ENCODE data around the gene CDH8.

Gene CDH8

DNA sequence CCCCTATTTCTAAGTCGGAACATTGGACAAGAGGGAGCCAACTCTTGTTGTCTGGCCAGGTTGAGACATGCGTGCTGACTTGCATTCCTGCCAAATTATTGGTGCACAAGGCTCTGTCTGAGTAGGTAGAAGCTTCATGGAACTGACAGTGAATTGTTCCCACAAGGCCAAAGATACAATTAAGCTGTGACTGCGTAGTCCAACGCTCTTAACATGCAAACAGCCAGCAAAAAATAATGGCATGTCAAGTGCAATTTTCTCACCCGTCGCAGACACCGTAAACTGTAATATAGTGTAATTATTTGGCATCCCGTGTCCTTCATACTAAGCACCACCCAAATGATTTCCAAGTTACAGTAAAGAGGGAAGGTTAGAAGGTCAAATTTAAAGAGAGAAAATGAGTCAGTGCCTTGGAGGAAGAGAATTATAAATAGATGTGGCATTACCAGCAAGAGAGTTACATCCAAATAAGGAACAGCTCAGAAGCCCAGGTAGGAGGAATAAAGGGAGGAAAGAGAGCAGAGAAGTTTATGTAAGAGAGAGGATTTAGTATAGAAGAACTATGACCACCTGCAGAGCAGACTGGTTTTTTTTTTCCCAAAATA lies 21.8 kb downstream of the CDH8 start:
- H3K23ac ChIP-seq (ENCODE audit: low read length in 2 of 2): no peak overlapping the region
- H2BK120ac ChIP-seq (ENCODE audit: low read depth, low read length): no peak overlapping the region
- no peak overlapping the region for H4K91ac ChIP-seq (ENCODE audit: low read length)
- H3K27me3 ChIP-seq (ENCODE audit: control insufficient read depth in 1 of 2, insufficient read depth in 1 of 2, low read length in 2 of 2): no peaks in the 10 kb centered on the region
- no peaks in the 10 kb centered on the region for H3K4me1 ChIP-seq (ENCODE audit: control insufficient read depth, insufficient read depth, low read depth, low read length)
- no peak overlapping the region for H3K4ac ChIP-seq (ENCODE audit: low read depth in 1 of 2, low read length in 2 of 2)
- 91% methylated on average over 5 of the region's 8 CpGs for WGBS
- H2BK12ac ChIP-seq (ENCODE audit: low read length in 2 of 2): no peak overlapping the region
- no peaks in the 10 kb centered on the region for H3K36me3 ChIP-seq (ENCODE audit: control insufficient read depth in 1 of 2, insufficient read depth in 2 of 2, low read depth in 1 of 2, low read length in 2 of 2)
- H3K79me1 ChIP-seq (replicated peaks; ENCODE audit: low read length, poor library complexity, severe bottlenecking): no peaks in the 10 kb centered on the region
- H2AFZ ChIP-seq (ENCODE audit: low read depth, low read length): no peak overlapping the region
- no peak overlapping the region for H3K4me3 ChIP-seq (ENCODE audit: insufficient read depth in 1 of 2, low read depth in 1 of 2, low read length in 2 of 2)
- H2BK15ac ChIP-seq (ENCODE audit: low read depth, poor library complexity, severe bottlenecking): no peak overlapping the region
- no peaks in the 10 kb centered on the region for H3K9me3 ChIP-seq (ENCODE audit: control insufficient read depth, low read length)
- no peak overlapping the region for H3K4me2 ChIP-seq (ENCODE audit: low read length, poor library complexity, severe bottlenecking)
- no peak overlapping the region for H2BK5ac ChIP-seq (ENCODE audit: low read depth, low read length, poor library complexity, severe bottlenecking)
- H3K9ac ChIP-seq (ENCODE audit: low read length): no peak overlapping the region
- H2AK5ac ChIP-seq (ENCODE audit: low read length, severe bottlenecking): no peak overlapping the region
- no peak overlapping the region for H3K14ac ChIP-seq (ENCODE audit: low read length in 2 of 2)
- H3K27ac ChIP-seq (ENCODE audit: low read length, poor library complexity, severe bottlenecking): no peak overlapping the region
- DNase-seq: no peak
- H3K18ac ChIP-seq (ENCODE audit: low read depth in 1 of 2, low read length in 2 of 2): no peak overlapping the region
- no peak overlapping the region for H4K8ac ChIP-seq (ENCODE audit: low read length)

DNA sequence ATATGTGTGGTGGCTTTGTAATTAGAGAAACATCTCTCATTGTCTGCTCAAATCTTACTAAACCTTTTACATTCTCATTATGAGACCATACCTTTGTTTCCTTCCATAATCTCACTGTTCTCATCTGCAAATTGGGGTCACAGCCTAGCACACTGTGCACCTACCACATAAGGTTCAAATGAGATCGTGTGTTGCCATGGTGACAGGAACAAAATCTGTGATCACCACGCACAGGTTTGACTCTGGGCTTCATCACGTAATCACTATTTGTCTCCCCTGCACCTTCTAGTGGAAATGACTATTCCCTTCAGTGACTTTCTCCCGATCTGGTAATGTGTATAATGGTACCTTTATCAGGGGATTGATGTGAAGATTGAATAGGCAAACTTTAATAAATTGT lies 26.1 kb downstream of the CDH8 start:
- Histone ChIP-seq H3K27me3 (ENCODE audit: control insufficient read depth in 1 of 2, insufficient read depth in 1 of 2, low read length in 2 of 2) (no peaks in the 10 kb centered on the region), H2AFZ (ENCODE audit: low read depth, low read length) (no peak overlapping the region), H3K4ac (ENCODE audit: low read depth in 1 of 2, low read length in 2 of 2) (no peak overlapping the region), H3K18ac (ENCODE audit: low read depth in 1 of 2, low read length in 2 of 2) (no peak overlapping the region), H4K8ac (ENCODE audit: low read length) (no peak overlapping the region), H2BK15ac (ENCODE audit: low read depth, poor library complexity, severe bottlenecking) (no peak overlapping the region), H3K27ac (ENCODE audit: low read length, poor library complexity, severe bottlenecking) (no peak overlapping the region), H2BK120ac (ENCODE audit: low read depth, low read length) (no peak overlapping the region), H3K14ac (ENCODE audit: low read length in 2 of 2) (no peak overlapping the region), H2BK5ac (ENCODE audit: low read depth, low read length, poor library complexity, severe bottlenecking) (no peak overlapping the region), H3K23ac (ENCODE audit: low read length in 2 of 2) (no peak overlapping the region), H2BK12ac (ENCODE audit: low read length in 2 of 2) (no peak overlapping the region), H3K9ac (ENCODE audit: low read length) (no peak overlapping the region), H3K4me1 (ENCODE audit: control insufficient read depth, insufficient read depth, low read depth, low read length) (no peaks in the 10 kb centered on the region), H2AK5ac (ENCODE audit: low read length, severe bottlenecking) (no peak overlapping the region), H3K9me3 (ENCODE audit: control insufficient read depth, low read length) (no peaks in the 10 kb centered on the region), H3K36me3 (ENCODE audit: control insufficient read depth in 1 of 2, insufficient read depth in 2 of 2, low read depth in 1 of 2, low read length in 2 of 2) (no peaks in the 10 kb centered on the region), H3K4me3 (ENCODE audit: insufficient read depth in 1 of 2, low read depth in 1 of 2, low read length in 2 of 2) (no peak overlapping the region), H3K79me1 (replicated peaks; ENCODE audit: low read length, poor library complexity, severe bottlenecking) (no peaks in the 10 kb centered on the region), H3K4me2 (ENCODE audit: low read length, poor library complexity, severe bottlenecking) (no peak overlapping the region), H4K91ac (ENCODE audit: low read length) (no peak overlapping the region)
- DNase-seq: no peak
- WGBS: 75% methylated on average over 3 of the region's 4 CpGs

DNA sequence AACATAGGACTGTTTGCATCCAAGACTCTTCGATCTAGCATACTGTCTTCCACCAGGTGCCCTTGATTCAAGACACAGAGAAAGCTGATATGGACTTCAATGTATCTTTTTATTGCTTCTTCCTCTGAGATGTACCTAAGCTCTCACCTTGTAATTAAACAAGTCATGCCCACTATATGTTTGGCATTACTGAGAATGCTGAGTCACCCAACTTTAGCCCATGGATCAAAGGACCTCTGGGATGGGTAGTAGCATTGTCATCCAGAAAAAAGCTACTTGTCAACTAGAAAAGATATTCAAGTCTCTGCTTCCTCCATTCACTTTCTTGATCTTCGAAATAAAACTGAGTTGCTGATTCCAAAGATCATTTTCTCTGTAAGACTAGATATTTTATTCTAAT lies 37.8 kb downstream of the CDH8 start:
- Histone ChIP-seq H3K14ac (ENCODE audit: low read length in 2 of 2) (no peak overlapping the region), H3K36me3 (ENCODE audit: control insufficient read depth in 1 of 2, insufficient read depth in 2 of 2, low read depth in 1 of 2, low read length in 2 of 2) (no peaks in the 10 kb centered on the region), H2BK5ac (ENCODE audit: low read depth, low read length, poor library complexity, severe bottlenecking) (no peak overlapping the region), H2BK120ac (ENCODE audit: low read depth, low read length) (no peak overlapping the region), H3K27ac (ENCODE audit: low read length, poor library complexity, severe bottlenecking) (no peak overlapping the region), H3K4me2 (ENCODE audit: low read length, poor library complexity, severe bottlenecking) (no peak overlapping the region), H3K18ac (ENCODE audit: low read depth in 1 of 2, low read length in 2 of 2) (no peak overlapping the region), H3K4me3 (ENCODE audit: insufficient read depth in 1 of 2, low read depth in 1 of 2, low read length in 2 of 2) (no peak overlapping the region), H2BK12ac (ENCODE audit: low read length in 2 of 2) (no peak overlapping the region), H3K9ac (ENCODE audit: low read length) (no peak overlapping the region), H3K27me3 (ENCODE audit: control insufficient read depth in 1 of 2, insufficient read depth in 1 of 2, low read length in 2 of 2) (no peaks in the 10 kb centered on the region), H3K23ac (ENCODE audit: low read length in 2 of 2) (no peak overlapping the region), H3K9me3 (ENCODE audit: control insufficient read depth, low read length) (no peaks in the 10 kb centered on the region), H2AFZ (ENCODE audit: low read depth, low read length) (no peak overlapping the region), H2BK15ac (ENCODE audit: low read depth, poor library complexity, severe bottlenecking) (no peak overlapping the region), H2AK5ac (ENCODE audit: low read length, severe bottlenecking) (no peak overlapping the region), H4K8ac (ENCODE audit: low read length) (no peak overlapping the region), H3K4ac (ENCODE audit: low read depth in 1 of 2, low read length in 2 of 2) (no peak overlapping the region), H3K79me1 (replicated peaks; ENCODE audit: low read length, poor library complexity, severe bottlenecking) (no peaks in the 10 kb centered on the region), H4K91ac (ENCODE audit: low read length) (no peak overlapping the region), H3K4me1 (ENCODE audit: control insufficient read depth, insufficient read depth, low read depth, low read length) (no peaks in the 10 kb centered on the region)
- no CpG with 5 or more reads among the region's 2 CpGs for WGBS
- no peak for DNase-seq

DNA sequence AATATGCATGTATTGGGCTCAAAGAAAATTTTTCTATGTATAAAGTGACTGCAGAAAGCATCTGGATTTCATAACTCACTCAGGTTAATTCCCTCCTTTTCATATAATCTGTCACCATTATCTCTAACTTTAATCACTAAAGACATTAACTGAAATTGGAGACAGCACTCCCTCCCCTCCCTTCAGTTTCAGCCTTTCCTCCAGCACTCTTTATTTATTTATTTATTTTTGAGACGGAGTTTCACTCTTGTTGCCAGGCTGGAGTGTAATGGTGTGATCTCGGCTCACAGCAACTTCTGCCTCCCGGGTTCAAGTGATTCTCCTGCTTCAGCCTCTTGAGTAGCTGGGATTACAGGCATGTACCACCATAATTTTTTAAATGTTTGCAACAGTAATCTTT lies 43.1 kb downstream of the CDH8 start:
- Histone ChIP-seq H2BK5ac (ENCODE audit: low read depth, low read length, poor library complexity, severe bottlenecking) (no peak overlapping the region), H2BK12ac (ENCODE audit: low read length in 2 of 2) (no peak overlapping the region), H3K27me3 (ENCODE audit: control insufficient read depth in 1 of 2, insufficient read depth in 1 of 2, low read length in 2 of 2) (no peaks in the 10 kb centered on the region), H4K91ac (ENCODE audit: low read length) (no peak overlapping the region), H3K23ac (ENCODE audit: low read length in 2 of 2) (no peak overlapping the region), H3K36me3 (ENCODE audit: control insufficient read depth in 1 of 2, insufficient read depth in 2 of 2, low read depth in 1 of 2, low read length in 2 of 2) (no peaks in the 10 kb centered on the region), H3K18ac (ENCODE audit: low read depth in 1 of 2, low read length in 2 of 2) (no peak overlapping the region), H2AFZ (ENCODE audit: low read depth, low read length) (no peak overlapping the region), H3K79me1 (replicated peaks; ENCODE audit: low read length, poor library complexity, severe bottlenecking) (no peaks in the 10 kb centered on the region), H3K4me3 (ENCODE audit: insufficient read depth in 1 of 2, low read depth in 1 of 2, low read length in 2 of 2) (no peak overlapping the region), H2BK120ac (ENCODE audit: low read depth, low read length) (no peak overlapping the region), H3K4me1 (ENCODE audit: control insufficient read depth, insufficient read depth, low read depth, low read length) (no peaks in the 10 kb centered on the region), H2BK15ac (ENCODE audit: low read depth, poor library complexity, severe bottlenecking) (no peak overlapping the region), H3K4ac (ENCODE audit: low read depth in 1 of 2, low read length in 2 of 2) (no peak overlapping the region), H3K14ac (ENCODE audit: low read length in 2 of 2) (no peak overlapping the region), H4K8ac (ENCODE audit: low read length) (no peak overlapping the region), H3K4me2 (ENCODE audit: low read length, poor library complexity, severe bottlenecking) (no peak overlapping the region), H3K9me3 (ENCODE audit: control insufficient read depth, low read length) (no peaks in the 10 kb centered on the region), H3K9ac (ENCODE audit: low read length) (no peak overlapping the region), H2AK5ac (ENCODE audit: low read length, severe bottlenecking) (no peak overlapping the region), H3K27ac (ENCODE audit: low read length, poor library complexity, severe bottlenecking) (no peak overlapping the region)
- DNase-seq: no peak
- 33% methylated on average over 1 of the region's 3 CpGs for WGBS

Data from mesenchymal stem cell (in vitro differentiated cells and primary cell).